MM.1S (cell line): ENCODE results near the gene ALKBH2.
A peak's percentile ranks its signal among the peaks of the same experiment; 100 is the strongest.
"Not testable (repeated sequence)": the region's sequence is repeated elsewhere in the genome, so short reads cannot be mapped to it uniquely, and the experiment has no call there.

ENCODE experiments used
- DNase-seq: peaks from one replicate; pipeline ENCODE4 v3.0.0-alpha.2; 2015
- H2AFZ ChIP-seq: fragments of 300-600 bp; sonication (generic); 2 replicates; pipeline ENCODE4 v1.6.0; 2016; ENCODE audit warnings: antibody characterized with exemption, low read length
- H3F3A ChIP-seq: fragments of 300-600 bp; sonication (generic); 2 replicates; pipeline ENCODE4 v1.6.1; 2016; ENCODE audit warnings: mild to moderate bottlenecking, antibody characterized with exemption, low read length, moderate library complexity, mixed read lengths; ENCODE audit not compliant: insufficient read depth
- H3K27ac ChIP-seq: fragments of 300-600 bp; sonication (generic); 2 replicates; pipeline ENCODE4 v1.5.1; 2016; ENCODE audit warnings: mild to moderate bottlenecking, low read length
- H3K27me3 ChIP-seq: fragments of 300-600 bp; sonication (generic); replicated peaks from 2 replicates; pipeline ENCODE4 v1.6.0; 2016; ENCODE audit warnings: low read length; ENCODE audit not compliant: insufficient read depth
- H3K36me3 ChIP-seq: fragments of 300-600 bp; sonication (generic); replicated peaks from 2 replicates; pipeline ENCODE4 v1.6.1; 2016; ENCODE audit warnings: mild to moderate bottlenecking, low read length, mixed read lengths; ENCODE audit not compliant: insufficient read depth
- H3K4me1 ChIP-seq: fragments of 300-600 bp; sonication (generic); 2 replicates; pipeline ENCODE4 v1.6.1; 2016; ENCODE audit warnings: low read length, mixed read lengths
- H3K4me2 ChIP-seq: fragments of 300-600 bp; sonication (generic); 2 replicates; pipeline ENCODE4 v1.6.0; 2016; ENCODE audit warnings: low read depth, low read length
- H3K4me3 ChIP-seq: fragments of 300-600 bp; sonication (generic); 2 replicates; pipeline ENCODE4 v1.5.1; 2016; ENCODE audit warnings: low read length, mixed read lengths
- H3K79me2 ChIP-seq: fragments of 300-600 bp; sonication (generic); 2 replicates; pipeline ENCODE4 v1.6.1; 2016; ENCODE audit warnings: mixed run types, low read length, mixed read lengths
- H3K9ac ChIP-seq: fragments of 300-600 bp; sonication (generic); 2 replicates; pipeline ENCODE4 v1.6.1; 2016; ENCODE audit warnings: low read length, mixed read lengths
- H3K9me2 ChIP-seq: fragments of 300-600 bp; sonication (generic); replicated peaks from 2 replicates; pipeline ENCODE4 v1.6.1; 2016; ENCODE audit warnings: mild to moderate bottlenecking, low read length, mixed read lengths; ENCODE audit not compliant: insufficient read depth
- H3K9me3 ChIP-seq: fragments of 300-600 bp; sonication (generic); replicated peaks from 2 replicates; pipeline ENCODE4 v1.6.1; 2016; ENCODE audit warnings: mild to moderate bottlenecking, low read length, mixed read lengths; ENCODE audit not compliant: insufficient read depth
- H4K20me1 ChIP-seq: fragments of 300-600 bp; sonication (generic); 2 replicates; pipeline ENCODE4 v1.6.1; 2016; ENCODE audit warnings: mild to moderate bottlenecking, low read length, moderate library complexity, mixed read lengths; ENCODE audit not compliant: insufficient read depth
- CTCF ChIP-seq: fragments of 300-600 bp; sonication (generic); IDR thresholded peaks from 2 replicates; pipeline ENCODE4 v1.5.1; 2016; ENCODE audit warnings: antibody characterized with exemption, low read length, mixed read lengths
- EZH2 ChIP-seq: fragments of 300-600 bp; sonication (generic); optimal IDR thresholded peaks from 2 replicates; pipeline ENCODE3; 2017; ENCODE audit warnings: low read depth, mild to moderate bottlenecking, antibody characterized with exemption, low read length, mixed read lengths
- EZH2phosphoT487 ChIP-seq: fragments of 300-600 bp; sonication (generic); IDR thresholded peaks from 2 replicates; pipeline ENCODE4 v1.6.1; 2018; ENCODE audit warnings: antibody characterized with exemption, low read length

Gene ALKBH2

GRCh38 chr12:109057376-109057775 lies 35.9 kb downstream of the ALKBH2 start:
- H3K4me3 ChIP-seq, result no peak overlapping the region
- peaks cover 21% of the 10 kb centered on the region for H3F3A ChIP-seq
- no peaks in the 10 kb centered on the region for H3K36me3 ChIP-seq
- H3K27ac ChIP-seq, result no peak overlapping the region
- no peaks in the 10 kb centered on the region for H3K9me2 ChIP-seq
- no peaks in the 10 kb centered on the region for H3K9me3 ChIP-seq
- H3K27me3 ChIP-seq, result no peaks in the 10 kb centered on the region
- no peaks in the 10 kb centered on the region for H4K20me1 ChIP-seq
- no peak for TF ChIP-seq EZH2phosphoT487
- TF ChIP-seq CTCF, result no peak
- TF ChIP-seq EZH2, result no peak
- no peak overlapping the region for H3K4me2 ChIP-seq
- no peak for DNase-seq
- peaks cover 5% of the 10 kb centered on the region for H3K4me1 ChIP-seq
- H3K9ac ChIP-seq, result no peak overlapping the region
- H2AFZ ChIP-seq, result no peak overlapping the region
- H3K79me2 ChIP-seq, result peaks cover 14% of the 10 kb centered on the region

GRCh38 chr12:109056891-109057290 lies 36.4 kb downstream of the ALKBH2 start:
- H3F3A ChIP-seq, result peaks cover 21% of the 10 kb centered on the region
- H3K36me3 ChIP-seq, result no peaks in the 10 kb centered on the region
- TF ChIP-seq EZH2phosphoT487 (no peak), CTCF (no peak), EZH2 (no peak)
- no peak overlapping the region for H3K27ac ChIP-seq
- peaks cover 14% of the 10 kb centered on the region for H3K79me2 ChIP-seq
- H3K27me3 ChIP-seq, result no peaks in the 10 kb centered on the region
- H2AFZ ChIP-seq, result no peak overlapping the region
- no peak overlapping the region for H3K4me3 ChIP-seq
- no peaks in the 10 kb centered on the region for H3K9me2 ChIP-seq
- H4K20me1 ChIP-seq, result no peaks in the 10 kb centered on the region
- H3K9me3 ChIP-seq, result no peaks in the 10 kb centered on the region
- no peak for DNase-seq
- H3K9ac ChIP-seq, result no peak overlapping the region
- H3K4me2 ChIP-seq, result no peak overlapping the region
- H3K4me1 ChIP-seq, result peaks cover 5% of the 10 kb centered on the region

- Histone ChIP-seq H3K4me2 (peak overlapping the region; percentile 65), H3K27ac (peak overlapping the region; percentile 73; the same call in 1 of the 2 replicates), H3K79me2 (peaks cover 14% of the 10 kb centered on the region)
Measured at GRCh38 chr12:109054520-109054919, 38.8 kb downstream of the ALKBH2 start.

GRCh38 chr12:109054124-109054513 lies 39.2 kb downstream of the ALKBH2 start:
- Histone ChIP-seq H3K79me2 (peaks cover 14% of the 10 kb centered on the region), H3K4me2 (peak overlapping the region; percentile 65), H3F3A (peaks cover 21% of the 10 kb centered on the region), H2AFZ (peak overlapping the region; percentile 84), H3K4me3 (peak overlapping the region; percentile 78), H3K27ac (peak overlapping the region; percentile 73), H3K9ac (peak overlapping the region; percentile 76; the same call in 1 of the 2 replicates)
- H4K20me1 ChIP-seq, H3K36me3 ChIP-seq, H3K9me3 ChIP-seq, DNase-seq, H3K4me1 ChIP-seq, H3K27me3 ChIP-seq, H3K9me2 ChIP-seq: not testable (repeated sequence)

More at GRCh38 chr12:109054520-109054919, 38.8 kb downstream of the ALKBH2 start:
- H2AFZ ChIP-seq, result peak overlapping the region; percentile 7
- DNase-seq, result no peak
- no peaks in the 10 kb centered on the region for H3K36me3 ChIP-seq
- peak overlapping the region; percentile 76; the same call in 1 of the 2 replicates for H3K9ac ChIP-seq
- H3K27me3 ChIP-seq, result no peaks in the 10 kb centered on the region
- no peaks in the 10 kb centered on the region for H3K9me3 ChIP-seq
- H3F3A ChIP-seq, result peaks cover 21% of the 10 kb centered on the region
- peaks cover 5% of the 10 kb centered on the region for H3K4me1 ChIP-seq
- TF ChIP-seq EZH2phosphoT487 (no peak), EZH2 (no peak), CTCF (no peak)
- H4K20me1 ChIP-seq, result no peaks in the 10 kb centered on the region
- peak overlapping the region; percentile 78; the same call in 1 of the 2 replicates for H3K4me3 ChIP-seq
- no peaks in the 10 kb centered on the region for H3K9me2 ChIP-seq
